Measurements from ENCODE around the gene THOC3.
"Not testable (repeated sequence)": the region's sequence is repeated elsewhere in the genome, so short reads cannot be mapped to it uniquely, and the experiment has no call there.

DNA sequence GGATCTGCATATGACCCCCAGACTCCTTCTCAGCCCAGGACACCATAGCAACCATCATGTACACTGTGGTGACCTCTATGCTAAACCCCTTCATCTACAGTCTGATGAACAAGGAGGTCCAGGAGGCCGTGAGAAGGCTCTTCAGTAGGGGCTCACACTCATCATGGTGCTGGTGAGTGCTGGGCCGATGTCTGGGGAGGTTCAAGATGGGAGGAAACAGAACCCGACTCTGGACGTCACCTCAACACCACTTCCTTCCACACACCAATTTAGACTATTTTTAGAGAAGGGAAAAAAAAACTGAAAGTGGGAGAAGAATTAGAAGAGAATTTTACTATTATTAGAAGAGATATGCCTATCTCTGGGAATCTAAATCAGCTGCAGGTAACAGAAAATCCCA lies 39.1 kb upstream of the THOC3 start:
- TF ChIP-seq, protein P1, sequence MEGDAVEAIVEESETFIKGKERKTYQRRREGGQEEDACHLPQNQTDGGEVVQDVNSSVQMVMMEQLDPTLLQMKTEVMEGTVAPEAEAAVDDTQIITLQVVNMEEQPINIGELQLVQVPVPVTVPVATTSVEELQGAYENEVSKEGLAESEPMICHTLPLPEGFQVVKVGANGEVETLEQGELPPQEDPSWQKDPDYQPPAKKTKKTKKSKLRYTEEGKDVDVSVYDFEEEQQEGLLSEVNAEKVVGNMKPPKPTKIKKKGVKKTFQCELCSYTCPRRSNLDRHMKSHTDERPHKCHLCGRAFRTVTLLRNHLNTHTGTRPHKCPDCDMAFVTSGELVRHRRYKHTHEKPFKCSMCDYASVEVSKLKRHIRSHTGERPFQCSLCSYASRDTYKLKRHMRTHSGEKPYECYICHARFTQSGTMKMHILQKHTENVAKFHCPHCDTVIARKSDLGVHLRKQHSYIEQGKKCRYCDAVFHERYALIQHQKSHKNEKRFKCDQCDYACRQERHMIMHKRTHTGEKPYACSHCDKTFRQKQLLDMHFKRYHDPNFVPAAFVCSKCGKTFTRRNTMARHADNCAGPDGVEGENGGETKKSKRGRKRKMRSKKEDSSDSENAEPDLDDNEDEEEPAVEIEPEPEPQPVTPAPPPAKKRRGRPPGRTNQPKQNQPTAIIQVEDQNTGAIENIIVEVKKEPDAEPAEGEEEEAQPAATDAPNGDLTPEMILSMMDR (IDR thresholded peaks at IDR 0.05; ENCODE audit: low read depth, low read length, missing input control), result not testable (repeated sequence)
- not testable (repeated sequence) for TF ChIP-seq RAD21 (IDR thresholded peaks at IDR 0.05); JUND (IDR thresholded peaks at IDR 0.05); GABPA (IDR thresholded peaks at IDR 0.05 in 1 of 2, conservative IDR thresholded peaks at IDR 0.05 in 1 of 2); SP1 (IDR thresholded peaks at IDR 0.05); FOXA1 (IDR thresholded peaks at IDR 0.05); HNF4A (conservative IDR thresholded peaks at IDR 0.05); YY1 (IDR thresholded peaks at IDR 0.05); TAF1 (conservative IDR thresholded peaks at IDR 0.05)
- TF ChIP-seq, protein P2, sequence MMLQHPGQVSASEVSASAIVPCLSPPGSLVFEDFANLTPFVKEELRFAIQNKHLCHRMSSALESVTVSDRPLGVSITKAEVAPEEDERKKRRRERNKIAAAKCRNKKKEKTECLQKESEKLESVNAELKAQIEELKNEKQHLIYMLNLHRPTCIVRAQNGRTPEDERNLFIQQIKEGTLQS (IDR thresholded peaks at IDR 0.05), result not testable (repeated sequence)
- TF ChIP-seq, protein P3, sequence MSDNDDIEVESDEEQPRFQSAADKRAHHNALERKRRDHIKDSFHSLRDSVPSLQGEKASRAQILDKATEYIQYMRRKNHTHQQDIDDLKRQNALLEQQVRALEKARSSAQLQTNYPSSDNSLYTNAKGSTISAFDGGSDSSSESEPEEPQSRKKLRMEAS (IDR thresholded peaks at IDR 0.05), result not testable (repeated sequence)
- TF ChIP-seq, protein P4, sequence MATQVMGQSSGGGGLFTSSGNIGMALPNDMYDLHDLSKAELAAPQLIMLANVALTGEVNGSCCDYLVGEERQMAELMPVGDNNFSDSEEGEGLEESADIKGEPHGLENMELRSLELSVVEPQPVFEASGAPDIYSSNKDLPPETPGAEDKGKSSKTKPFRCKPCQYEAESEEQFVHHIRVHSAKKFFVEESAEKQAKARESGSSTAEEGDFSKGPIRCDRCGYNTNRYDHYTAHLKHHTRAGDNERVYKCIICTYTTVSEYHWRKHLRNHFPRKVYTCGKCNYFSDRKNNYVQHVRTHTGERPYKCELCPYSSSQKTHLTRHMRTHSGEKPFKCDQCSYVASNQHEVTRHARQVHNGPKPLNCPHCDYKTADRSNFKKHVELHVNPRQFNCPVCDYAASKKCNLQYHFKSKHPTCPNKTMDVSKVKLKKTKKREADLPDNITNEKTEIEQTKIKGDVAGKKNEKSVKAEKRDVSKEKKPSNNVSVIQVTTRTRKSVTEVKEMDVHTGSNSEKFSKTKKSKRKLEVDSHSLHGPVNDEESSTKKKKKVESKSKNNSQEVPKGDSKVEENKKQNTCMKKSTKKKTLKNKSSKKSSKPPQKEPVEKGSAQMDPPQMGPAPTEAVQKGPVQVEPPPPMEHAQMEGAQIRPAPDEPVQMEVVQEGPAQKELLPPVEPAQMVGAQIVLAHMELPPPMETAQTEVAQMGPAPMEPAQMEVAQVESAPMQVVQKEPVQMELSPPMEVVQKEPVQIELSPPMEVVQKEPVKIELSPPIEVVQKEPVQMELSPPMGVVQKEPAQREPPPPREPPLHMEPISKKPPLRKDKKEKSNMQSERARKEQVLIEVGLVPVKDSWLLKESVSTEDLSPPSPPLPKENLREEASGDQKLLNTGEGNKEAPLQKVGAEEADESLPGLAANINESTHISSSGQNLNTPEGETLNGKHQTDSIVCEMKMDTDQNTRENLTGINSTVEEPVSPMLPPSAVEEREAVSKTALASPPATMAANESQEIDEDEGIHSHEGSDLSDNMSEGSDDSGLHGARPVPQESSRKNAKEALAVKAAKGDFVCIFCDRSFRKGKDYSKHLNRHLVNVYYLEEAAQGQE (IDR thresholded peaks at IDR 0.05), result not testable (repeated sequence)

Data from liver (tissue), 3 donors.